ENCODE measurements around the gene CD163L1. TPM values are rescaled to one million over a fixed set of nuclear protein-coding genes. Genes with fewer than 3 reads are reported as not detected.

CD163L1 gene
- total RNA-seq, 1 donor from 2014 or later, result 1.8 TPM

DNA sequence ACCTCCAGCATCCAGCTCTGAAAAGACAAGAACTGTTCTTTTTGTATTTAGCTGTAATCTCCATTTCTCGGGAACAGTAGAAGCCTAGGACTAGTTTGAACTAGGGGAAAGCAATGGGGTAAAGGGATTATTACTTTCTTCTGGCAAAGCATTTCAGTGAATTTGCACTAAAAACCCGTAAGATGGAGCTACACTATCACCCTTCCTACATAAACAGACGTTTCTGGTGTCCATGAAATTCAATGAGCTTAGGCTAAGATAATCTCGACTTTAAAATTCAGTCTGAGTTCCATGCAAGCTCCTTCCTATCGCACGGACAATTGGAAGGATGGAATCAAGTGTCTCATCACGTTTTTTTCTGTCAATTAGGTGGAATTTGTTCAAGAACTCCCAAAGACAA, 116.0 kb downstream of the CD163L1 start:
- H3K27me3 Mint-ChIP-seq (ENCODE audit: unreplicated experiment), result peaks cover 3% of the 10 kb centered on the region

DNA sequence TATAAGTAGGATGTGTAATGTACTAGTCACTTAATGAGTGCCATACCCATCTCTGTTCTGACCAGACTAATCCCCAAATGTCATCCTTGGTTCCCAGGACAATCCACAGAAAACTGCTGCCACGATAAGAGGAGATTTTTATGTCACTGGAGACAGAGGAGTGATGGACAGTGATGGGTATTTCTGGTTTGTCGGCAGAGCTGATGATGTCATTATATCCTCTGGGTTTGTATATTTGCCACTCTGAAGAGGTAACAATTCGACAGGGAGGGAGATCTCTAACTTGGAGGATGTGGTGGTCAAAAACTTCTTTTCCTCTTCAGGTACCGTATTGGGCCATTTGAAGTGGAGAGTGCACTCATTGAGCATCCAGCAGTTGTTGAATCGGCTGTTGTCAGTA, 119.8 kb downstream of the CD163L1 start:
- Mint-ChIP-seq H3K27ac (ENCODE audit: unreplicated experiment) (no peak overlapping the region), H3K36me3 (ENCODE audit: unreplicated experiment) (no peaks in the 10 kb centered on the region), H3K27me3 (ENCODE audit: unreplicated experiment) (peaks cover 3% of the 10 kb centered on the region), H3K9me3 (ENCODE audit: unreplicated experiment) (no peaks in the 10 kb centered on the region), H3K4me3 (ENCODE audit: unreplicated experiment) (no peak overlapping the region), H3K4me1 (ENCODE audit: unreplicated experiment) (no peaks in the 10 kb centered on the region)
- no peak for DNase-seq (ENCODE audit: extremely low spot score, unreplicated experiment)
- TF ChIP-seq, protein P1, sequence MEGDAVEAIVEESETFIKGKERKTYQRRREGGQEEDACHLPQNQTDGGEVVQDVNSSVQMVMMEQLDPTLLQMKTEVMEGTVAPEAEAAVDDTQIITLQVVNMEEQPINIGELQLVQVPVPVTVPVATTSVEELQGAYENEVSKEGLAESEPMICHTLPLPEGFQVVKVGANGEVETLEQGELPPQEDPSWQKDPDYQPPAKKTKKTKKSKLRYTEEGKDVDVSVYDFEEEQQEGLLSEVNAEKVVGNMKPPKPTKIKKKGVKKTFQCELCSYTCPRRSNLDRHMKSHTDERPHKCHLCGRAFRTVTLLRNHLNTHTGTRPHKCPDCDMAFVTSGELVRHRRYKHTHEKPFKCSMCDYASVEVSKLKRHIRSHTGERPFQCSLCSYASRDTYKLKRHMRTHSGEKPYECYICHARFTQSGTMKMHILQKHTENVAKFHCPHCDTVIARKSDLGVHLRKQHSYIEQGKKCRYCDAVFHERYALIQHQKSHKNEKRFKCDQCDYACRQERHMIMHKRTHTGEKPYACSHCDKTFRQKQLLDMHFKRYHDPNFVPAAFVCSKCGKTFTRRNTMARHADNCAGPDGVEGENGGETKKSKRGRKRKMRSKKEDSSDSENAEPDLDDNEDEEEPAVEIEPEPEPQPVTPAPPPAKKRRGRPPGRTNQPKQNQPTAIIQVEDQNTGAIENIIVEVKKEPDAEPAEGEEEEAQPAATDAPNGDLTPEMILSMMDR (IDR thresholded peaks at IDR 0.05), result no peak

More for the DNA sequence above, 116.0 kb downstream of the CD163L1 start:
- Mint-ChIP-seq H3K9me3 (ENCODE audit: unreplicated experiment) (peaks cover 6% of the 10 kb centered on the region), H3K36me3 (ENCODE audit: unreplicated experiment) (no peaks in the 10 kb centered on the region), H3K4me3 (ENCODE audit: unreplicated experiment) (no peak overlapping the region), H3K4me1 (ENCODE audit: unreplicated experiment) (no peaks in the 10 kb centered on the region), H3K27ac (ENCODE audit: unreplicated experiment) (no peak overlapping the region)
- TF ChIP-seq, protein P1 (IDR thresholded peaks at IDR 0.05), result no peak
- no peak for DNase-seq (ENCODE audit: extremely low spot score, unreplicated experiment)

DNA sequence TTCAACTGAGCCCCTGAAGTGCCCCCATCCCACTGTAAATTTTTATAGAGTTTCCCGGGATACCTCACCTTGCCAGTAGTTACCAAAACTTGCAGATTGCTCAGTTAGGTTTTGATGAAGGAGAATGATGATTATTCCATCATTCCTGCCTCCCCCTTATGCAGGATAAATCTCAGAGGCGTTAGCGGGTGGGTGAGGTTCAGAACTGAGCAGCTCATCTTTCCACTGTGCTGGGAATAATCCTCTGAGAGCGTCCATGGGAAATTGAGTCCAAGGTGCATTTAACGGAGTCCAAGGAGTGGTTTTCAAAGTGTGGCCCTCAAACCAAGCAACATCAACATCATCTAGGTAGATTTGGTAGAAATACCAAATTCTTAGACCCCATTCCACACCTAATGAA, 121.4 kb downstream of the CD163L1 start:
- no peak overlapping the region for H3K4me3 Mint-ChIP-seq (ENCODE audit: unreplicated experiment)
- H3K9me3 Mint-ChIP-seq (ENCODE audit: unreplicated experiment), result no peaks in the 10 kb centered on the region
- no peaks in the 10 kb centered on the region for H3K36me3 Mint-ChIP-seq (ENCODE audit: unreplicated experiment)
- no peak for DNase-seq (ENCODE audit: extremely low spot score, unreplicated experiment)
- TF ChIP-seq, protein P1 (IDR thresholded peaks at IDR 0.05), result no peak
- H3K4me1 Mint-ChIP-seq (ENCODE audit: unreplicated experiment), result no peaks in the 10 kb centered on the region
- H3K27ac Mint-ChIP-seq (ENCODE audit: unreplicated experiment), result no peak overlapping the region
- H3K27me3 Mint-ChIP-seq (ENCODE audit: unreplicated experiment), result peaks cover 2% of the 10 kb centered on the region

DNA sequence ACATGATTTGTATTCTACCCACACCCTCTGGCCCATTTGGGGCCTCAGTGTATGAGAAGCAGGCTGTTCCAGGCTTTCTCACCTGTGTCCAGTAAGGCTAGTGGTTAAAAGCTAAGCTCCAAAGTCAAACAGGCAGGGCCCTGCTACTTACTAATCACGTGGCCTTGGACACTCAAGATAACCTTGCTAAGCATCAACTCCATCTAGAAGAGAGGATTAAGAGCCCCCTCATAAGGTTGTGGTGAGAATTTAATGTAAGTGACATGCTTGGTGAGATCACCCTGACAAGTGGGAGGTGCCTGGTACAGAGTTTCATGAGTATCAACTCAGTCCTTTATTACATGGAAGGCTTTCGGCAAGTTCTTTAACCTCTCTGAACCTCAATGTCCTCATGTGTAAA, 122.3 kb downstream of the CD163L1 start:
- Mint-ChIP-seq H3K27me3 (ENCODE audit: unreplicated experiment) (no peaks in the 10 kb centered on the region), H3K27ac (ENCODE audit: unreplicated experiment) (no peak overlapping the region), H3K9me3 (ENCODE audit: unreplicated experiment) (no peaks in the 10 kb centered on the region), H3K4me3 (ENCODE audit: unreplicated experiment) (no peak overlapping the region), H3K36me3 (ENCODE audit: unreplicated experiment) (no peaks in the 10 kb centered on the region), H3K4me1 (ENCODE audit: unreplicated experiment) (no peaks in the 10 kb centered on the region)
- TF ChIP-seq, protein P1 (IDR thresholded peaks at IDR 0.05), result no peak
- DNase-seq (ENCODE audit: extremely low spot score, unreplicated experiment), result no peak

DNA sequence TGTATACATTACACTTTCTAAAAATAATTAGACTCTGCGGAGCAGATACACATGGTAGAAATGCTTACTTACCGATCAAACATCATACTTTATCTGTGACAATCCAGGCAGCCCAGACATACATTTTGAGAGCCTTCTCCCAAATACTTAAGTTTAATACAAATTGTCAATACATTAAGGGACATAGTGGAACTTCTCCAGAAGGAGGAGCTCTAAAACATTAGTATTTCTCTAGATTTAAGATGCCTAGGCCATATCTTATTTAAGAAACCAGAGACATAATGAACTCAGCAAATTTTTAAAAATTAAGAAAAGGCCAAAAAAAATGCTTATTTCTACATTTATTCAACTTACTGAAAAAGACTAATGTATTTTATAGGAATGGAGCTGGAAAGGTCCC, 124.0 kb downstream of the CD163L1 start:
- H3K27ac Mint-ChIP-seq (ENCODE audit: unreplicated experiment), result no peak overlapping the region
- no peaks in the 10 kb centered on the region for H3K27me3 Mint-ChIP-seq (ENCODE audit: unreplicated experiment)
- no peak for DNase-seq (ENCODE audit: extremely low spot score, unreplicated experiment)
- no peaks in the 10 kb centered on the region for H3K9me3 Mint-ChIP-seq (ENCODE audit: unreplicated experiment)
- H3K4me1 Mint-ChIP-seq (ENCODE audit: unreplicated experiment), result no peaks in the 10 kb centered on the region
- TF ChIP-seq, protein P1 (IDR thresholded peaks at IDR 0.05), result peak; percentile 29
- H3K36me3 Mint-ChIP-seq (ENCODE audit: unreplicated experiment), result no peaks in the 10 kb centered on the region
- H3K4me3 Mint-ChIP-seq (ENCODE audit: unreplicated experiment), result no peak overlapping the region
